IMR-90 (cell line): Measurements from ENCODE around the gene GPER1. TPM values are rescaled to one million over a fixed set of nuclear protein-coding genes. Genes with fewer than 3 reads are reported as not detected.

Source experiments
- ATAC-seq: fragments of 200-7000 bp; cut with Tn5 transposase; 2 replicates; pipeline ENCODE4 v1.9.1; 2020; ENCODE audit warnings: low read depth, mild to moderate bottlenecking, moderate library complexity
- BruUV-seq: library from RNA; stranded (reverse); fragments of 400-500 nt; replicated peaks from 2 replicates; lab custom pipeline; 2021; lab: Mats Ljungman, UMichigan
- CTCF ChIA-PET: fragments of 300-600 bp; formaldehyde crosslinking; extraction: SDS; loops from one replicate; lab custom pipeline; 2021; ENCODE audit warnings: antibody characterized with exemption; lab: Yijun Ruan, JAX
- POLR2A ChIA-PET: fragments of 300-600 bp; sonication (Branson Sonifier 250); formaldehyde crosslinking; loops from one replicate; lab custom pipeline; 2022; ENCODE audit warnings: antibody characterized with exemption; ENCODE audit not compliant: unreplicated experiment; lab: Charles Lee
- DNase-seq: peaks from one replicate; pipeline ENCODE4 v3.0.0; 2013
- H2AFZ ChIP-seq: replicated peaks from 2 replicates; pipeline ENCODE3; 2013; ENCODE audit warnings: low read length, mild to moderate bottlenecking; ENCODE audit not compliant: poor library complexity
- H2AK5ac ChIP-seq: 2 replicates; pipeline ENCODE4 v1.6.1; 2013; ENCODE audit warnings: low read depth, low read length, inconsistent platforms
- H2AK9ac ChIP-seq: replicated peaks from 2 replicates; pipeline ENCODE3; 2013; ENCODE audit warnings: mild to moderate bottlenecking, low read depth, low read length, moderate library complexity; ENCODE audit not compliant: poor library complexity
- H2BK120ac ChIP-seq: 2 replicates; pipeline ENCODE4 v1.6.1; 2013; ENCODE audit warnings: low read depth, low read length, inconsistent platforms
- H2BK15ac ChIP-seq: 3 replicates; pipeline ENCODE4 v1.6.1; 2013; ENCODE audit warnings: low read depth, low read length, inconsistent platforms
- H2BK20ac ChIP-seq: 2 replicates; pipeline ENCODE4 v1.6.1; 2013; ENCODE audit warnings: low read depth, mild to moderate bottlenecking, inconsistent platforms, low read length, moderate library complexity
- H2BK5ac ChIP-seq: 2 replicates; pipeline ENCODE4 v1.6.1; 2013; ENCODE audit warnings: mild to moderate bottlenecking, low read depth, low read length, inconsistent platforms; ENCODE audit not compliant: poor library complexity, severe bottlenecking
- H3K14ac ChIP-seq: replicated peaks from 2 replicates; pipeline ENCODE4 v1.6.1; 2013; ENCODE audit warnings: low read depth, low read length, inconsistent platforms
- H3K18ac ChIP-seq: 2 replicates; pipeline ENCODE4 v1.6.1; 2013; ENCODE audit warnings: low read depth, low read length, control low read depth
- H3K23ac ChIP-seq: 2 replicates; pipeline ENCODE4 v1.6.1; 2013; ENCODE audit warnings: low read depth, low read length, inconsistent platforms
- H3K27ac ChIP-seq: 2 replicates; pipeline ENCODE4 v1.5.1; 2013; ENCODE audit warnings: mild to moderate bottlenecking, control low read depth, low read length; ENCODE audit not compliant: insufficient read depth
- H3K27me3 ChIP-seq: 2 replicates; pipeline ENCODE4 v1.6.1; 2013; ENCODE audit warnings: low read length; ENCODE audit not compliant: control insufficient read depth, insufficient read depth
- H3K36me3 ChIP-seq: 2 replicates; pipeline ENCODE4 v1.6.1; 2013; ENCODE audit warnings: low read length, mixed read lengths; ENCODE audit not compliant: control insufficient read depth, insufficient read depth
- H3K4ac ChIP-seq: 2 replicates; pipeline ENCODE4 v1.6.1; 2013; ENCODE audit warnings: low read depth, low read length, inconsistent platforms
- H3K4me1 ChIP-seq: 2 replicates; pipeline ENCODE4 v1.6.1; 2013; ENCODE audit warnings: low read length, mixed read lengths; ENCODE audit not compliant: control insufficient read depth, insufficient read depth
- H3K4me2 ChIP-seq: 2 replicates; pipeline ENCODE4 v1.6.1; 2013; ENCODE audit warnings: low read depth, mild to moderate bottlenecking, control low read depth, low read length, moderate library complexity
- H3K4me3 ChIP-seq: 2 replicates; pipeline ENCODE4 v1.5.1; 2013; ENCODE audit warnings: low read depth, mild to moderate bottlenecking, control low read depth, low read length, moderate library complexity; ENCODE audit not compliant: insufficient read depth
- H3K56ac ChIP-seq: 2 replicates; pipeline ENCODE4 v1.6.1; 2013; ENCODE audit warnings: low read length, inconsistent platforms; ENCODE audit not compliant: insufficient read depth; ENCODE audit errors: extremely low read depth
- H3K79me1 ChIP-seq, 2 experiments: 2 replicates each; pipeline ENCODE4 v1.6.1; 2013; ENCODE audit warnings: low read length in 2 of 2, inconsistent platforms in 1 of 2, low read depth in 1 of 2
- H3K9ac ChIP-seq: 2 replicates; pipeline ENCODE4 v1.6.1; 2013; ENCODE audit warnings: low read depth, low read length, control low read depth
- H3K9me1 ChIP-seq: 2 replicates; pipeline ENCODE4 v1.6.1; 2013; ENCODE audit warnings: low read length, inconsistent platforms; ENCODE audit not compliant: insufficient read depth
- H3K9me3 ChIP-seq: 2 replicates; pipeline ENCODE4 v1.6.1; 2013; ENCODE audit warnings: low read length; ENCODE audit not compliant: control insufficient read depth, insufficient read depth
- H4K20me1 ChIP-seq: 2 replicates; pipeline ENCODE4 v1.6.1; 2013; ENCODE audit warnings: low read length, inconsistent platforms; ENCODE audit not compliant: insufficient read depth
- H4K5ac ChIP-seq: 2 replicates; pipeline ENCODE4 v1.6.1; 2013; ENCODE audit warnings: mild to moderate bottlenecking, low read depth, low read length, control low read depth
- H4K8ac ChIP-seq, 2 experiments: 2 replicates each; pipeline ENCODE4 v1.6.1; 2013; ENCODE audit warnings: low read depth in 2 of 2, low read length in 2 of 2, control low read depth in 1 of 2, inconsistent platforms in 1 of 2
- H4K91ac ChIP-seq: 2 replicates; pipeline ENCODE4 v1.6.1; 2013; ENCODE audit warnings: low read depth, low read length, inconsistent platforms; ENCODE audit not compliant: insufficient read depth
- BHLHE40 ChIP-seq: fragments of 150-350 bp; IDR thresholded peaks from 2 replicates; pipeline ENCODE4 v1.6.1; 2016; ENCODE audit warnings: mild to moderate bottlenecking, low read depth, low read length
- CEBPB ChIP-seq: IDR thresholded peaks from 2 replicates; pipeline ENCODE4 v1.6.1; 2012; ENCODE audit warnings: low read depth, low read length, improper control_type of control experiment
- CHD1 ChIP-seq: IDR thresholded peaks from 2 replicates; pipeline ENCODE4 v1.6.1; 2012; ENCODE audit warnings: low read depth, low read length, improper control_type of control experiment
- ELK1 ChIP-seq: fragments of 150-350 bp; IDR thresholded peaks from 2 replicates; pipeline ENCODE4 v1.6.1; 2016; ENCODE audit warnings: low read depth, mild to moderate bottlenecking, low read length, moderate library complexity, borderline replicate concordance
- FOS ChIP-seq: fragments of 150-350 bp; IDR thresholded peaks from 2 replicates; pipeline ENCODE4 v1.6.1; 2016; ENCODE audit warnings: low read depth, low read length
- MAFK ChIP-seq: IDR thresholded peaks from 2 replicates; pipeline ENCODE4 v1.6.1; 2012; ENCODE audit warnings: low read depth, low read length, improper control_type of control experiment
- MAZ ChIP-seq: IDR thresholded peaks from 2 replicates; pipeline ENCODE4 v1.6.1; 2012; ENCODE audit warnings: low read depth, mild to moderate bottlenecking, low read length, improper control_type of control experiment, moderate library complexity, borderline replicate concordance
- MXI1 ChIP-seq: IDR thresholded peaks from 2 replicates; pipeline ENCODE4 v1.6.1; 2012; ENCODE audit warnings: low read depth, mild to moderate bottlenecking, low read length, moderate library complexity, borderline replicate concordance
- NFE2L2 ChIP-seq: fragments of 150-350 bp; IDR thresholded peaks from 2 replicates; pipeline ENCODE4 v1.6.1; 2016; ENCODE audit warnings: low read depth, mild to moderate bottlenecking, low read length
- POLR2A ChIP-seq: IDR thresholded peaks from 2 replicates; pipeline ENCODE4 v1.6.1; 2012; ENCODE audit warnings: mild to moderate bottlenecking, low read depth, low read length
- RAD21 ChIP-seq: IDR thresholded peaks from 2 replicates; pipeline ENCODE4 v1.6.1; 2012; ENCODE audit warnings: low read length, improper control_type of control experiment
- RCOR1 ChIP-seq: IDR thresholded peaks from 2 replicates; pipeline ENCODE4 v1.6.1; 2012; ENCODE audit warnings: mild to moderate bottlenecking, low read length, improper control_type of control experiment; ENCODE audit not compliant: insufficient replicate concordance
- RFX5 ChIP-seq: IDR thresholded peaks from 2 replicates; pipeline ENCODE4 v1.8.0; 2012; ENCODE audit warnings: low read depth, mild to moderate bottlenecking, low read length, moderate library complexity
- SMC3 ChIP-seq: fragments of 150-350 bp; IDR thresholded peaks from 2 replicates; pipeline ENCODE4 v1.6.1; 2016; ENCODE audit warnings: low read depth, mild to moderate bottlenecking, antibody characterized with exemption, low read length, moderate library complexity
- USF2 ChIP-seq: fragments of 150-350 bp; IDR thresholded peaks from 2 replicates; pipeline ENCODE4 v1.6.1; 2017; ENCODE audit warnings: mild to moderate bottlenecking, antibody characterized with exemption, low read length, low read depth
- WGBS, 2 experiments: methylation state at CpG; one replicate each; pipeline versions ENCODE4 v1.1.5 to v1.1.7; 2013; ENCODE audit warnings: missing lambda C conversion rate in 2 of 2; ENCODE audit not compliant: insufficient read length in 1 of 2; ENCODE audit errors: extremely low coverage in 2 of 2; 5-methylcytosine and 5-hydroxymethylcytosine counted together
- dilution Hi-C: fragments of 300-500 bp; cut with HindIII; formaldehyde crosslinking; loops from one replicate; pipeline ENCODE4 v1.14.3; 2018; ENCODE audit warnings: low sequenced_read_pairs; ENCODE audit not compliant: unreplicated experiment
- in situ Hi-C: fragments of 300-500 bp; cut with MboI; formaldehyde crosslinking; loops from 3 replicates; pipeline ENCODE4 v1.14.3; 2019; ENCODE audit warnings: low sequenced_read_pairs, inconsistent platforms, mixed read lengths
- intact Hi-C: fragments of 100-400 bp; cut with micrococcal nuclease; formaldehyde crosslinking; loops from 2 replicates; pipeline ENCODE4 v1.10.0; 2022
- polyA plus RNA-seq, 3 experiments: library from polyadenylated mRNA; depleted of rRNA; stranded (reverse); fragments of >200 nt; gene quantifications; 2 replicates each; pipeline ENCODE4 v1.2.3, GENCODE V29; 2012; ENCODE audit warnings: low replicate concordance in 1 of 3
- total RNA-seq: library from RNA; depleted of rRNA; stranded (reverse); fragments of >200 nt; gene quantifications from 2 replicates; pipeline ENCODE4 v1.2.3, GENCODE V29; 2012

The GPER1 gene
- total and polyA plus RNA-seq, 2 of the 4 experiments (the other 2 are of a cell fraction): 2.0 to 5.8 TPM

DNA sequence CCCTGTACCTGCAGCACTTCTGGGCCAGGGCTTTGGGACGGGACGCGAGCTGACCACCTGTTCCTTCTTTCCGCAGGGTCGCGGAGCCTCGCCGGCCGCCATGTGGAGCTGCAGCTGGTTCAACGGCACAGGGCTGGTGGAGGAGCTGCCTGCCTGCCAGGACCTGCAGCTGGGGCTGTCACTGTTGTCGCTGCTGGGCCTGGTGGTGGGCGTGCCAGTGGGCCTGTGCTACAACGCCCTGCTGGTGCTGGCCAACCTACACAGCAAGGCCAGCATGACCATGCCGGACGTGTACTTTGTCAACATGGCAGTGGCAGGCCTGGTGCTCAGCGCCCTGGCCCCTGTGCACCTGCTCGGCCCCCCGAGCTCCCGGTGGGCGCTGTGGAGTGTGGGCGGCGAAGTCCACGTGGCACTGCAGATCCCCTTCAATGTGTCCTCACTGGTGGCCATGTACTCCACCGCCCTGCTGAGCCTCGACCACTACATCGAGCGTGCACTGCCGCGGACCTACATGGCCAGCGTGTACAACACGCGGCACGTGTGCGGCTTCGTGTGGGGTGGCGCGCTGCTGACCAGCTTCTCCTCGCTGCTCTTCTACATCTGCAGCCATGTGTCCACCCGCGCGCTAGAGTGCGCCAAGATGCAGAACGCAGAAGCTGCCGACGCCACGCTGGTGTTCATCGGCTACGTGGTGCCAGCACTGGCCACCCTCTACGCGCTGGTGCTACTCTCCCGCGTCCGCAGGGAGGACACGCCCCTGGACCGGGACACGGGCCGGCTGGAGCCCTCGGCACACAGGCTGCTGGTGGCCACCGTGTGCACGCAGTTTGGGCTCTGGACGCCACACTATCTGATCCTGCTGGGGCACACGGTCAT, 30.3 kb upstream of the GPER1 start:
- H3K27me3 ChIP-seq: no peaks in the 10 kb centered on the region; the same call in 1 of the 2 replicates
- H2AK9ac ChIP-seq: no peak overlapping the region
- no peak for ATAC-seq
- H3K9me3 ChIP-seq: no peaks in the 10 kb centered on the region
- no peak overlapping the region for H2BK120ac ChIP-seq
- no peak overlapping the region for H3K4ac ChIP-seq
- H2BK15ac ChIP-seq: no peak overlapping the region
- no peak overlapping the region for H2AK5ac ChIP-seq
- DNase-seq: no peak
- H3K23ac ChIP-seq: no peak overlapping the region
- H3K4me1 ChIP-seq: peaks cover 8% of the 10 kb centered on the region; the same call in 1 of the 2 replicates
- no peak overlapping the region for H4K5ac ChIP-seq
- POLR2A ChIA-PET: interaction anchor here (1.5 kb wide), 1 partner anchor 83 kb away, joined by 3 read pairs; the partner anchor contains the start of gene COX19
- H2BK5ac ChIP-seq: no peak overlapping the region
- H3K56ac ChIP-seq: no peak overlapping the region
- 96% methylated on average over 52 of the region's 62 CpGs; no CpG with 5 or more reads in 1 of the 2 experiments for WGBS, 2 experiments
- H3K79me1 ChIP-seq: peaks cover 0 to 12% of the 10 kb centered on the region in 2 experiments; a peak in 1 of 4 replicates
- H4K91ac ChIP-seq: no peak overlapping the region
- no TSS peak for BruUV-seq
- in situ Hi-C loops (no loop called here), intact Hi-C loops (no loop called here), dilution Hi-C loops (no loop called here)
- no peak overlapping the region for H3K27ac ChIP-seq
- no peak overlapping the region for H4K8ac ChIP-seq
- peaks cover 4% of the 10 kb centered on the region; the same call in 1 of the 2 replicates for H3K9me1 ChIP-seq
- CTCF ChIA-PET: interaction anchor here (2.6 kb wide), 1 partner anchor 64 kb away, joined by 25 read pairs; no protein-coding TSS in a partner anchor
- no peak overlapping the region for H3K4me2 ChIP-seq
- H3K36me3 ChIP-seq: peaks cover 3% of the 10 kb centered on the region; the same call in 1 of the 2 replicates
- no peak overlapping the region for H3K9ac ChIP-seq
- no peak overlapping the region for H2BK20ac ChIP-seq
- H3K4me3 ChIP-seq: no peak overlapping the region
- H3K14ac ChIP-seq: no peak overlapping the region
- H4K20me1 ChIP-seq: peaks cover 55% of the 10 kb centered on the region
- no peak overlapping the region for H2AFZ ChIP-seq
- H3K18ac ChIP-seq: no peak overlapping the region
- TF ChIP-seq RCOR1 (no peak), CEBPB (no peak), MXI1 (no peak), FOS (no peak), MAZ (no peak), USF2 (no peak), RFX5 (no peak), NFE2L2 (no peak), ELK1 (no peak), MAFK (no peak), BHLHE40 (no peak), POLR2A (no peak), SMC3 (no peak), RAD21 (no peak), CHD1 (no peak)
